Type B pancreatic cell (in vitro differentiated cells): ENCODE data around the gene FGFR1OP2. TPM values are rescaled to one million over a fixed set of nuclear protein-coding genes. Genes with fewer than 3 reads are reported as not detected.

ENCODE experiments used
- DNase-seq: peaks from one replicate; pipeline ENCODE4 v3.0.0; 2021; ENCODE audit warnings: mixed read lengths; ENCODE audit not compliant: unreplicated experiment; ENCODE audit errors: extremely low spot score
- H3K27ac Mint-ChIP-seq: 2 replicates; pipeline ENCODE4 v1.8.0; 2021; ENCODE audit warnings: mild to moderate bottlenecking, mixed read lengths
- H3K27me3 Mint-ChIP-seq: 2 replicates; pipeline ENCODE4 v1.8.0; 2021; ENCODE audit warnings: mixed read lengths
- H3K36me3 Mint-ChIP-seq: 2 replicates; pipeline ENCODE4 v1.8.0; 2021; ENCODE audit warnings: mixed read lengths
- H3K4me1 Mint-ChIP-seq: one replicate; pipeline ENCODE4 v1.8.0; 2021; ENCODE audit warnings: mixed read lengths; ENCODE audit not compliant: unreplicated experiment
- H3K4me3 Mint-ChIP-seq: 2 replicates; pipeline ENCODE4 v1.8.0; 2021; ENCODE audit warnings: mild to moderate bottlenecking, mixed read lengths
- H3K9me3 Mint-ChIP-seq: 2 replicates; pipeline ENCODE4 v1.8.0; 2021; ENCODE audit warnings: mixed read lengths
- total RNA-seq: library from RNA; stranded (reverse); gene quantifications from 2 replicates; pipeline ENCODE4 v1.2.1, GENCODE V29; 2021; ENCODE audit warnings: low replicate concordance
- TF ChIP-seq, protein P1 (sequence below): fragments of 200-600 bp; sonication (generic); conservative IDR thresholded peaks from 2 replicates; pipeline ENCODE4 v1.5.0; 2021; ENCODE audit warnings: antibody characterized with exemption, mild to moderate bottlenecking

FGFR1OP2 gene
- total RNA-seq, 1 donor from 2014 or later = 46.9 TPM

DNA sequence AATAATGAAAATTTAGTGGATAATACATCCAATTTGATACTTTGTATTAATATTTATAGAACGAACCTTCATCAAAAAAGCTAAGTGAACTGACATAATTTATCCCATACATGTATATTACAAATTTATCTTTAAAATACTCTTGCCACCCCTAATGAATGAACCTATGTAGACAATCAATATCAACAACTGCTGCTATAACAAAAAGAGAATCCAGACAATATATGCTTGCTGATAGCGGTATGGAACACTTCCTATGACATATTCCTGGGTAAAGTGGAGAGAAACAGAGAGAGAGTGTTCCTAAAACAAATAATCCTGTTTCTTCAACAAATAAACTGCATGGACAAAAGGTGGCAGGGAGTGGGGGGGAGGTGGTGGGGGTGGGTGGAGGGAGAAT lies 44.6 kb downstream of the FGFR1OP2 start:
- H3K27ac Mint-ChIP-seq = no peak overlapping the region
- H3K4me3 Mint-ChIP-seq = no peak overlapping the region
- H3K9me3 Mint-ChIP-seq = no peaks in the 10 kb centered on the region
- H3K27me3 Mint-ChIP-seq = no peaks in the 10 kb centered on the region
- DNase-seq = no peak
- TF ChIP-seq, protein P1, sequence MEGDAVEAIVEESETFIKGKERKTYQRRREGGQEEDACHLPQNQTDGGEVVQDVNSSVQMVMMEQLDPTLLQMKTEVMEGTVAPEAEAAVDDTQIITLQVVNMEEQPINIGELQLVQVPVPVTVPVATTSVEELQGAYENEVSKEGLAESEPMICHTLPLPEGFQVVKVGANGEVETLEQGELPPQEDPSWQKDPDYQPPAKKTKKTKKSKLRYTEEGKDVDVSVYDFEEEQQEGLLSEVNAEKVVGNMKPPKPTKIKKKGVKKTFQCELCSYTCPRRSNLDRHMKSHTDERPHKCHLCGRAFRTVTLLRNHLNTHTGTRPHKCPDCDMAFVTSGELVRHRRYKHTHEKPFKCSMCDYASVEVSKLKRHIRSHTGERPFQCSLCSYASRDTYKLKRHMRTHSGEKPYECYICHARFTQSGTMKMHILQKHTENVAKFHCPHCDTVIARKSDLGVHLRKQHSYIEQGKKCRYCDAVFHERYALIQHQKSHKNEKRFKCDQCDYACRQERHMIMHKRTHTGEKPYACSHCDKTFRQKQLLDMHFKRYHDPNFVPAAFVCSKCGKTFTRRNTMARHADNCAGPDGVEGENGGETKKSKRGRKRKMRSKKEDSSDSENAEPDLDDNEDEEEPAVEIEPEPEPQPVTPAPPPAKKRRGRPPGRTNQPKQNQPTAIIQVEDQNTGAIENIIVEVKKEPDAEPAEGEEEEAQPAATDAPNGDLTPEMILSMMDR = no peak
- H3K36me3 Mint-ChIP-seq = peaks cover 53% of the 10 kb centered on the region
- H3K4me1 Mint-ChIP-seq = no peaks in the 10 kb centered on the region

DNA sequence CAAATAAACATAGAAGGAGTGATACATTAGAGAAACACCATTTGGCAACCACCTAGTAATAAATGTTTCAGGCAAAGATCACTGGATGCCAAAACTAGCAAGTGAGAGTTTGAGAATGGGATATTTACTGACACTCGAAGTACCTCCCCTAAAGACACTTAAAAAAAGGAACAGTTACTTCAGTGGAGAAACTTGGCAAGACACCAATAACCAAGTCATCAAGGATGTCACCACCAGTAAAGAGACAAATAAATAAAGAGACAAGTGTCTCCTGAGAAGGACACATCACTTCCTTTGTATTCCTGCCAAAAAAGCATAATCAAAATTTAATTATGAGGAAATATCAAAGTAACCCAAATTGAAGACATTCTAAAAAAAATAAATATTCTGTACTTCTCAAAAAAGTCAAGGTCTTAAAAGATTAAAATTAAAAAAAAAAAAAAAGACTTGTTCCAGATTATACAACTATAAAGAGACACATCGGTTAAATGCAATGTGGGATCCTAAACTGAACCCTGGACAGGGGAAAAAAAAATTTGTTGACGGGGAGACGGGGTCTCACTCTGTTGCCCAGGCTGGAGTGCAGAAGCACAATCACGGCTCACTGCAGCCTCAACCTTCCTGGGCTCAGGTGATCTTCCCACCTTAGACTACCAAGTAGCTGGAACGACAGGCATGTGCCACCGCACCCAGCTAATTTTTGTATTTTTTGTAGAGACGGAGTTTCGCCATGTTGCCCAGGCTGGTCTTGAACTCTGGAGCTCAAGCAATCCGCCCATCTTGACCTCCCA lies 49.6 kb downstream of the FGFR1OP2 start:
- no peak overlapping the region for H3K4me3 Mint-ChIP-seq

DNA sequence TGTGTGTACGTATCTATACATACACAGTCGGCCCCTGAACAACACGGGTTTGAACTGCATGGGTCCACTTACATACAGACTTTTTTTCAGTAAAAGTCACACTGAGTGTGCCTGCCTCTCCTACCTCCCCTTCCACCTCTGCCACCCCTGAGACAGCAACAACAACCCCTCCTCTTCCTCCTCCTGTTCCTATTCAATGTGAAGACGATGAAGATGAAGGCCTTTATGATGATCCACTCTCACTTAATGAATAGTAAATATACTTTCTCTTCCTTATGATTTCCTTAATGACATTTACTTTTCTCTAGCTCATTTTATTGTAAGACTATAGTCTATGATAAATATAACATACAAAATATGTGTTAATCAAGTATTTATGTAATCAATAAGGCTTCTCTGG lies 50.4 kb downstream of the FGFR1OP2 start:
- DNase-seq = no peak
- Mint-ChIP-seq H3K27me3 (no peaks in the 10 kb centered on the region), H3K27ac (no peak overlapping the region), H3K36me3 (peaks cover 58% of the 10 kb centered on the region), H3K4me1 (no peaks in the 10 kb centered on the region), H3K4me3 (no peak overlapping the region), H3K9me3 (no peaks in the 10 kb centered on the region)
- TF ChIP-seq, protein P1 = no peak

More for the DNA sequence above, 49.6 kb downstream of the FGFR1OP2 start:
- DNase-seq = no peak
- Mint-ChIP-seq H3K36me3 (peaks cover 59% of the 10 kb centered on the region), H3K27ac (no peak overlapping the region), H3K27me3 (no peaks in the 10 kb centered on the region), H3K9me3 (no peaks in the 10 kb centered on the region), H3K4me1 (no peaks in the 10 kb centered on the region)
- TF ChIP-seq, protein P1 = no peak

DNA sequence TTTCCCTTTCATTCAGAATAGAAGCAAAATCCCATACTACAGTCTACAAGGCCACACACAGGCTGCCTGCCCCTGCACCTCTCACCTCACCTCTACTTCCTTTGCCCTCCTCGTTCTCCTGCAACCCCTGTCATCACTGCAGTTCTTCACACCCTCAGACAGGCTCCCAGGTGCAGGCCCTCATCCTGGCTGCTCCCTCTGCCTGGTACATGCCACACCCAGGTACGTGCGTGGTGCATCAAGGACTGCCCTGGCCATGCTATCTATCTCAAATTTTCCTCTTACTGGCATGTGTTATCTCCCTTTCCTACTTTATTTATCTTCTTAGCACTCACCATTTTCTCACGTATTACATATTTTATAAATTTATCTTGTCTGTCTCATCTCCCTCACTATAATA lies 51.6 kb downstream of the FGFR1OP2 start:
- TF ChIP-seq, protein P1 = no peak
- Mint-ChIP-seq H3K9me3 (no peaks in the 10 kb centered on the region), H3K27ac (no peak overlapping the region), H3K4me1 (no peaks in the 10 kb centered on the region), H3K27me3 (no peaks in the 10 kb centered on the region), H3K4me3 (no peak overlapping the region), H3K36me3 (peaks cover 51% of the 10 kb centered on the region)
- DNase-seq = no peak

DNA sequence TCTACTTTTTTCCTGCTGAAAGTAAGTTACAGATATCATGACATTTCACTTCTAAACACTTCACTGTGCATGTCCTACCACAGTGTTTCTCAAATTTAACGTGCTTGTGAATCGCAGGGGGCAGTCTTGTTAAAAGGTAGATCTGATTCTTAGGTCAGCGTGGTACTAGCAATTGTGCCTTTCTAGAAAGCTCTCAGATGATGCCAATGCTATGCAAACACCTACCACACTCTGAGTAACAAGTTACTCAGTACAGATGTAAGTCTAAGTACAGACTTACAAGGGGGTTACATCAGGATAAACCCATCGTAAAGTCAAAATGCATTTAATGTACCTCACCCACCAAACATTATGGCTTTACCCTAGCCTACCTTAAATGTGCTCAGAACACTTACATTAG lies 53.6 kb downstream of the FGFR1OP2 start:
- H3K36me3 Mint-ChIP-seq = peaks cover 49% of the 10 kb centered on the region
- DNase-seq = no peak
- H3K27ac Mint-ChIP-seq = no peak overlapping the region
- no peaks in the 10 kb centered on the region for H3K4me1 Mint-ChIP-seq
- no peaks in the 10 kb centered on the region for H3K27me3 Mint-ChIP-seq
- no peaks in the 10 kb centered on the region for H3K9me3 Mint-ChIP-seq
- TF ChIP-seq, protein P1 = no peak
- no peak overlapping the region for H3K4me3 Mint-ChIP-seq
